Chondrocyte (in vitro differentiated cells): ENCODE results near the gene LCE1E. TPM values are rescaled to one million over a fixed set of nuclear protein-coding genes. Genes with fewer than 3 reads are reported as not detected.

ENCODE experiments used
- DNase-seq: peaks from one replicate; pipeline ENCODE4 v3.0.0; 2021; ENCODE audit warnings: mixed read lengths, low spot score
- H3K27ac Mint-ChIP-seq: one replicate; pipeline ENCODE4 v1.8.0; 2021; ENCODE audit warnings: mild to moderate bottlenecking, moderate library complexity, mixed read lengths; ENCODE audit not compliant: unreplicated experiment
- H3K27me3 Mint-ChIP-seq: 2 replicates; pipeline ENCODE4 v1.8.0; 2021; ENCODE audit warnings: low read depth, mixed read lengths
- H3K36me3 Mint-ChIP-seq: 2 replicates; pipeline ENCODE4 v1.8.0; 2021; ENCODE audit warnings: low read depth, mixed read lengths
- H3K4me1 Mint-ChIP-seq: 2 replicates; pipeline ENCODE4 v1.8.0; 2021; ENCODE audit warnings: low read depth, mild to moderate bottlenecking, mixed read lengths
- H3K4me3 Mint-ChIP-seq: one replicate; pipeline ENCODE4 v1.8.0; 2021; ENCODE audit warnings: mild to moderate bottlenecking, moderate library complexity, mixed read lengths; ENCODE audit not compliant: unreplicated experiment
- H3K9me3 Mint-ChIP-seq: 2 replicates; pipeline ENCODE4 v1.8.0; 2021; ENCODE audit warnings: low read depth, mixed read lengths
- total RNA-seq: library from RNA; stranded (reverse); gene quantifications from 3 replicates; pipeline ENCODE4 v1.2.1, GENCODE V29; 2021
- TF ChIP-seq, protein P1 (sequence below): fragments of 200-600 bp; sonication (generic); IDR thresholded peaks from 2 replicates; pipeline ENCODE4 v1.5.0; 2021; ENCODE audit warnings: antibody characterized with exemption, mild to moderate bottlenecking, moderate library complexity

The LCE1E gene
- total RNA-seq, 1 donor from 2014 or later: not detected

- TF ChIP-seq, protein P1, sequence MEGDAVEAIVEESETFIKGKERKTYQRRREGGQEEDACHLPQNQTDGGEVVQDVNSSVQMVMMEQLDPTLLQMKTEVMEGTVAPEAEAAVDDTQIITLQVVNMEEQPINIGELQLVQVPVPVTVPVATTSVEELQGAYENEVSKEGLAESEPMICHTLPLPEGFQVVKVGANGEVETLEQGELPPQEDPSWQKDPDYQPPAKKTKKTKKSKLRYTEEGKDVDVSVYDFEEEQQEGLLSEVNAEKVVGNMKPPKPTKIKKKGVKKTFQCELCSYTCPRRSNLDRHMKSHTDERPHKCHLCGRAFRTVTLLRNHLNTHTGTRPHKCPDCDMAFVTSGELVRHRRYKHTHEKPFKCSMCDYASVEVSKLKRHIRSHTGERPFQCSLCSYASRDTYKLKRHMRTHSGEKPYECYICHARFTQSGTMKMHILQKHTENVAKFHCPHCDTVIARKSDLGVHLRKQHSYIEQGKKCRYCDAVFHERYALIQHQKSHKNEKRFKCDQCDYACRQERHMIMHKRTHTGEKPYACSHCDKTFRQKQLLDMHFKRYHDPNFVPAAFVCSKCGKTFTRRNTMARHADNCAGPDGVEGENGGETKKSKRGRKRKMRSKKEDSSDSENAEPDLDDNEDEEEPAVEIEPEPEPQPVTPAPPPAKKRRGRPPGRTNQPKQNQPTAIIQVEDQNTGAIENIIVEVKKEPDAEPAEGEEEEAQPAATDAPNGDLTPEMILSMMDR: no peak
- Mint-ChIP-seq H3K36me3 (no peaks in the 10 kb centered on the region), H3K9me3 (no peaks in the 10 kb centered on the region), H3K27me3 (no peaks in the 10 kb centered on the region), H3K27ac (no peak within 1 kb of the TSS), H3K4me1 (no peaks in the 10 kb centered on the region), H3K4me3 (no peak within 1 kb of the TSS)
- no peak for DNase-seq
Measured at GRCh38 chr1:152806576-152806975, 20.5 kb downstream of the LCE1E start, which contains the start of gene LCE1C. Gene LCE1C, minus strand, starts transcription at chr1:152806651. Its CDS starts 1,173 bp downstream, at chr1:152805478.

- Mint-ChIP-seq H3K9me3 (peaks cover 9% of the 10 kb centered on the region), H3K27ac (no peak overlapping the region), H3K4me1 (no peaks in the 10 kb centered on the region), H3K4me3 (no peak overlapping the region), H3K36me3 (no peaks in the 10 kb centered on the region), H3K27me3 (no peaks in the 10 kb centered on the region)
- DNase-seq: no peak
- TF ChIP-seq, protein P1: no peak
Measured at GRCh38 chr1:152811050-152811449, 25.0 kb downstream of the LCE1E start.

- no peak within 1 kb of the TSS for H3K4me3 Mint-ChIP-seq
- no peaks in the 10 kb centered on the region for H3K36me3 Mint-ChIP-seq
- no peaks in the 10 kb centered on the region for H3K27me3 Mint-ChIP-seq
- no peak within 1 kb of the TSS for H3K27ac Mint-ChIP-seq
- TF ChIP-seq, protein P1: no peak
- no peak for DNase-seq
- peaks cover 9% of the 10 kb centered on the region for H3K9me3 Mint-ChIP-seq
- H3K4me1 Mint-ChIP-seq: no peaks in the 10 kb centered on the region
Measured at GRCh38 chr1:152811671-152812070, 25.6 kb downstream of the LCE1E start, which contains the start of gene LCE1B. Gene LCE1B, plus strand, starts transcription at chr1:152811971. Its CDS starts 476 bp downstream, at chr1:152812447.

DNA sequence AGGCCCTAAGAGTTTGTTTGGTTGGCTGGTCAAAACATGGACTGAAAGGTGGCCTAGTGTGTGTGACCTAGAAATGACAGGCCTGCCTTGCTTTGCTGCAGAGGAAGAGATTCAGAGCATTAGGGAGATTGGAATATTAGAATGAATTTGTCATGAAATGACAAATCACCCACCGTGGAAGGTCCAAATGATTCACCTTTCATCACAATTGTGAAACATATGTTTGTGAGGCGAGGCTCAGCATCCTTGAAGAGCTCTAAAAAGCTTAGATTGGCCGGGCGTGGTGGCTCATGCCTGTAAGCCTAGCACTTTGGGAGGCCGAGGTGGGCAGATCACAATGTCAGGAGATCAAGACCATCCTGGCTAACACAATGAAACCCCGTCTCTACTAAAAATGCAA is 31.3 kb downstream of the LCE1E start:
- no peaks in the 10 kb centered on the region for H3K27me3 Mint-ChIP-seq
- peaks cover 18% of the 10 kb centered on the region for H3K9me3 Mint-ChIP-seq
- H3K4me3 Mint-ChIP-seq: no peak overlapping the region
- H3K36me3 Mint-ChIP-seq: no peaks in the 10 kb centered on the region
- H3K27ac Mint-ChIP-seq: no peak overlapping the region
- TF ChIP-seq, protein P1: no peak
- DNase-seq: no peak
- H3K4me1 Mint-ChIP-seq: no peaks in the 10 kb centered on the region

GRCh38 chr1:152823294-152823693 is 37.2 kb downstream of the LCE1E start:
- Mint-ChIP-seq H3K27me3 (no peaks in the 10 kb centered on the region), H3K27ac (no peak overlapping the region), H3K4me1 (no peaks in the 10 kb centered on the region), H3K36me3 (no peaks in the 10 kb centered on the region), H3K4me3 (no peak overlapping the region), H3K9me3 (peaks cover 4% of the 10 kb centered on the region)
- no peak for DNase-seq
- TF ChIP-seq, protein P1: no peak
